H1 (cell line): ENCODE data around the gene TRMT61B. TPM values are rescaled to one million over a fixed set of nuclear protein-coding genes. Genes with fewer than 3 reads are reported as not detected.

Experiments
- EP300 ChIP-seq, 2 experiments: IDR thresholded peaks; 1 replicate in 1 of 2; 2 replicates in 1 of 2; pipeline ENCODE4 v1.6.1; 2011 to 2012; ENCODE audit warnings: low read depth in 2 of 2, low read length in 2 of 2, mild to moderate bottlenecking in 2 of 2, borderline replicate concordance in 1 of 2, inconsistent platforms in 1 of 2, moderate library complexity in 1 of 2
- PHF8 ChIP-seq: fragments of 200-600 bp; sonication (generic); conservative IDR thresholded peaks from 2 replicates; pipeline ENCODE4 v1.7.1; 2012; ENCODE audit warnings: low read depth, mild to moderate bottlenecking, inconsistent platforms, low read length, moderate library complexity
- SAP30 ChIP-seq: fragments of 300-600 bp; sonication (generic); IDR thresholded peaks from 2 replicates; pipeline ENCODE4 v1.7.1; 2012; ENCODE audit warnings: low read length, moderate library complexity, mild to moderate bottlenecking, inconsistent platforms; ENCODE audit not compliant: insufficient read depth, insufficient replicate concordance
- TEAD4 ChIP-seq: IDR thresholded peaks from 2 replicates; pipeline ENCODE4 v1.6.1; 2012; ENCODE audit warnings: low read depth, low read length, inconsistent platforms, mixed read lengths
- polyA plus RNA-seq, 7 experiments: library from polyadenylated mRNA; depleted of rRNA in 3 of 7; stranded (reverse) in 5 of 7; unstranded in 2 of 7; fragments of >200 nt in 5 of 7; fragments of 200-250 nt in 2 of 7; gene quantifications; 1 replicate in 5 of 7; 2 replicates in 1 of 7; 4 replicates in 1 of 7; pipeline versions ENCODE4 v1.2.1 to v1.2.3, GENCODE V29; 2011 to 2013; ENCODE audit warnings: missing spikeins in 2 of 7, mixed read lengths in 2 of 7
- total RNA-seq: library from RNA; stranded (reverse); fragmentation: NEBNext Ultra II Directional; extraction: Animal tissue kit (Norgen Biotek cat#: 25700); gene quantifications from 2 replicates; pipeline ENCODE4 v1.2.1, GENCODE V29; 2021
- TF ChIP-seq, protein P1 (sequence below): fragments of 300-600 bp; sonication (generic); IDR thresholded peaks from 2 replicates; pipeline ENCODE4 v1.7.1; 2012; ENCODE audit warnings: low read length, moderate library complexity, mild to moderate bottlenecking, inconsistent platforms; ENCODE audit not compliant: insufficient replicate concordance
- TF ChIP-seq, protein P2 (sequence below): IDR thresholded peaks from 2 replicates; pipeline ENCODE4 v1.6.1; 2012; ENCODE audit warnings: inconsistent platforms

The TRMT61B gene
- total and polyA plus RNA-seq, 2 of the 8 experiments (the other 6 are each of a cell fraction or from before 2014, with no cell fraction given): 10.4 to 27.8 TPM

DNA sequence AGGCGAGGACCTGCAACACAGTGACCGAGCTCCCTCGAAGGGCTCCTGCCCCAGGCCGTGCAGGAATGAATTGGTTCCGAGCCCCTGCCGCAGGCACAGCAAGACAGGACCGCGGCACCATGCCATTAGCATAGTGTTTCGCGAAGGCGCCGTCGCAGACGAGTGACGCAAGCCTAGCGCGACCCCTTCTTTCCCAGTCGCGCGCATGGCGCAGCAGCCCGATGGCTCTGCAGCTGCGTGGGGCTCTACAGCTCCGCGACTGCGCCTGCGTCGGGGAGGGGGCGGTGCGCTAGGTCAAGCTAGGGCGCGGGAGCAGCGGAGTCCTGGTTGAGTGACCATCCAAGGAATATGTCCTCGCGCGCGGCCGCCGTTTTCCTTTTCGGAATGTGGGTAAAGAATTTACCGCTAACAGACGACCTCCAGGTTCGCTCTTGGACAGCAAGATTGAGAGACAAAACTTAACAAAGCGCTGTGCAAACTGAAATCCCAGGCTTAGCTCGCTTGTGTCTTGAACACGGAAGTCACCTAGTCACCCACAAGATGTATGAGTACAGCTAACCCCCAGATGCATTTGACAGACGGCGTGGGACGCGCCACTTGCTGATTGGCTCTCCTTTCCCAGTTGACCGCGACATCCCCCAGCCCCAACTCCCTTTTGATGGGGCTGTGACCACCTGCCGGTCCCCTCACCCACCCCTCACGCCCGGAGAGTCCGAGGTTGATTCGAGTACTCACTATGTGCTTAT, at the start of gene TRMT61B (continued):
- TF ChIP-seq, protein P1, sequence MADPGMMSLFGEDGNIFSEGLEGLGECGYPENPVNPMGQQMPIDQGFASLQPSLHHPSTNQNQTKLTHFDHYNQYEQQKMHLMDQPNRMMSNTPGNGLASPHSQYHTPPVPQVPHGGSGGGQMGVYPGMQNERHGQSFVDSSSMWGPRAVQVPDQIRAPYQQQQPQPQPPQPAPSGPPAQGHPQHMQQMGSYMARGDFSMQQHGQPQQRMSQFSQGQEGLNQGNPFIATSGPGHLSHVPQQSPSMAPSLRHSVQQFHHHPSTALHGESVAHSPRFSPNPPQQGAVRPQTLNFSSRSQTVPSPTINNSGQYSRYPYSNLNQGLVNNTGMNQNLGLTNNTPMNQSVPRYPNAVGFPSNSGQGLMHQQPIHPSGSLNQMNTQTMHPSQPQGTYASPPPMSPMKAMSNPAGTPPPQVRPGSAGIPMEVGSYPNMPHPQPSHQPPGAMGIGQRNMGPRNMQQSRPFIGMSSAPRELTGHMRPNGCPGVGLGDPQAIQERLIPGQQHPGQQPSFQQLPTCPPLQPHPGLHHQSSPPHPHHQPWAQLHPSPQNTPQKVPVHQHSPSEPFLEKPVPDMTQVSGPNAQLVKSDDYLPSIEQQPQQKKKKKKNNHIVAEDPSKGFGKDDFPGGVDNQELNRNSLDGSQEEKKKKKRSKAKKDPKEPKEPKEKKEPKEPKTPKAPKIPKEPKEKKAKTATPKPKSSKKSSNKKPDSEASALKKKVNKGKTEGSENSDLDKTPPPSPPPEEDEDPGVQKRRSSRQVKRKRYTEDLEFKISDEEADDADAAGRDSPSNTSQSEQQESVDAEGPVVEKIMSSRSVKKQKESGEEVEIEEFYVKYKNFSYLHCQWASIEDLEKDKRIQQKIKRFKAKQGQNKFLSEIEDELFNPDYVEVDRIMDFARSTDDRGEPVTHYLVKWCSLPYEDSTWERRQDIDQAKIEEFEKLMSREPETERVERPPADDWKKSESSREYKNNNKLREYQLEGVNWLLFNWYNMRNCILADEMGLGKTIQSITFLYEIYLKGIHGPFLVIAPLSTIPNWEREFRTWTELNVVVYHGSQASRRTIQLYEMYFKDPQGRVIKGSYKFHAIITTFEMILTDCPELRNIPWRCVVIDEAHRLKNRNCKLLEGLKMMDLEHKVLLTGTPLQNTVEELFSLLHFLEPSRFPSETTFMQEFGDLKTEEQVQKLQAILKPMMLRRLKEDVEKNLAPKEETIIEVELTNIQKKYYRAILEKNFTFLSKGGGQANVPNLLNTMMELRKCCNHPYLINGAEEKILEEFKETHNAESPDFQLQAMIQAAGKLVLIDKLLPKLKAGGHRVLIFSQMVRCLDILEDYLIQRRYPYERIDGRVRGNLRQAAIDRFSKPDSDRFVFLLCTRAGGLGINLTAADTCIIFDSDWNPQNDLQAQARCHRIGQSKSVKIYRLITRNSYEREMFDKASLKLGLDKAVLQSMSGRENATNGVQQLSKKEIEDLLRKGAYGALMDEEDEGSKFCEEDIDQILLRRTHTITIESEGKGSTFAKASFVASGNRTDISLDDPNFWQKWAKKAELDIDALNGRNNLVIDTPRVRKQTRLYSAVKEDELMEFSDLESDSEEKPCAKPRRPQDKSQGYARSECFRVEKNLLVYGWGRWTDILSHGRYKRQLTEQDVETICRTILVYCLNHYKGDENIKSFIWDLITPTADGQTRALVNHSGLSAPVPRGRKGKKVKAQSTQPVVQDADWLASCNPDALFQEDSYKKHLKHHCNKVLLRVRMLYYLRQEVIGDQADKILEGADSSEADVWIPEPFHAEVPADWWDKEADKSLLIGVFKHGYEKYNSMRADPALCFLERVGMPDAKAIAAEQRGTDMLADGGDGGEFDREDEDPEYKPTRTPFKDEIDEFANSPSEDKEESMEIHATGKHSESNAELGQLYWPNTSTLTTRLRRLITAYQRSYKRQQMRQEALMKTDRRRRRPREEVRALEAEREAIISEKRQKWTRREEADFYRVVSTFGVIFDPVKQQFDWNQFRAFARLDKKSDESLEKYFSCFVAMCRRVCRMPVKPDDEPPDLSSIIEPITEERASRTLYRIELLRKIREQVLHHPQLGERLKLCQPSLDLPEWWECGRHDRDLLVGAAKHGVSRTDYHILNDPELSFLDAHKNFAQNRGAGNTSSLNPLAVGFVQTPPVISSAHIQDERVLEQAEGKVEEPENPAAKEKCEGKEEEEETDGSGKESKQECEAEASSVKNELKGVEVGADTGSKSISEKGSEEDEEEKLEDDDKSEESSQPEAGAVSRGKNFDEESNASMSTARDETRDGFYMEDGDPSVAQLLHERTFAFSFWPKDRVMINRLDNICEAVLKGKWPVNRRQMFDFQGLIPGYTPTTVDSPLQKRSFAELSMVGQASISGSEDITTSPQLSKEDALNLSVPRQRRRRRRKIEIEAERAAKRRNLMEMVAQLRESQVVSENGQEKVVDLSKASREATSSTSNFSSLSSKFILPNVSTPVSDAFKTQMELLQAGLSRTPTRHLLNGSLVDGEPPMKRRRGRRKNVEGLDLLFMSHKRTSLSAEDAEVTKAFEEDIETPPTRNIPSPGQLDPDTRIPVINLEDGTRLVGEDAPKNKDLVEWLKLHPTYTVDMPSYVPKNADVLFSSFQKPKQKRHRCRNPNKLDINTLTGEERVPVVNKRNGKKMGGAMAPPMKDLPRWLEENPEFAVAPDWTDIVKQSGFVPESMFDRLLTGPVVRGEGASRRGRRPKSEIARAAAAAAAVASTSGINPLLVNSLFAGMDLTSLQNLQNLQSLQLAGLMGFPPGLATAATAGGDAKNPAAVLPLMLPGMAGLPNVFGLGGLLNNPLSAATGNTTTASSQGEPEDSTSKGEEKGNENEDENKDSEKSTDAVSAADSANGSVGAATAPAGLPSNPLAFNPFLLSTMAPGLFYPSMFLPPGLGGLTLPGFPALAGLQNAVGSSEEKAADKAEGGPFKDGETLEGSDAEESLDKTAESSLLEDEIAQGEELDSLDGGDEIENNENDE: no peak
- TF ChIP-seq SAP30 (peak; percentile 18), TEAD4 (peak; percentile 63), PHF8 (peak; percentile 94; the same call in 1 of the 2 replicates), EP300 (IDR thresholded peaks at IDR 0.05; ENCODE audit: borderline replicate concordance in 1 of 2, low read depth in 2 of 2, low read length in 2 of 2) (0 out of 3 replicates have a peak, but pooled peaks of 1 of the 2 experiments have one; percentile 72)
- TF ChIP-seq, protein P2, sequence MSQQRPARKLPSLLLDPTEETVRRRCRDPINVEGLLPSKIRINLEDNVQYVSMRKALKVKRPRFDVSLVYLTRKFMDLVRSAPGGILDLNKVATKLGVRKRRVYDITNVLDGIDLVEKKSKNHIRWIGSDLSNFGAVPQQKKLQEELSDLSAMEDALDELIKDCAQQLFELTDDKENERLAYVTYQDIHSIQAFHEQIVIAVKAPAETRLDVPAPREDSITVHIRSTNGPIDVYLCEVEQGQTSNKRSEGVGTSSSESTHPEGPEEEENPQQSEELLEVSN: no peak; the same call in none of the 2 replicates
